ENCODE data around the gene GHITM. TPM values are rescaled to one million over a fixed set of nuclear protein-coding genes. Genes with fewer than 3 reads are reported as not detected.

The GHITM gene
- total and polyA plus RNA-seq, 2 experiments from 2014 or later: 97.1 to 105 TPM

DNA sequence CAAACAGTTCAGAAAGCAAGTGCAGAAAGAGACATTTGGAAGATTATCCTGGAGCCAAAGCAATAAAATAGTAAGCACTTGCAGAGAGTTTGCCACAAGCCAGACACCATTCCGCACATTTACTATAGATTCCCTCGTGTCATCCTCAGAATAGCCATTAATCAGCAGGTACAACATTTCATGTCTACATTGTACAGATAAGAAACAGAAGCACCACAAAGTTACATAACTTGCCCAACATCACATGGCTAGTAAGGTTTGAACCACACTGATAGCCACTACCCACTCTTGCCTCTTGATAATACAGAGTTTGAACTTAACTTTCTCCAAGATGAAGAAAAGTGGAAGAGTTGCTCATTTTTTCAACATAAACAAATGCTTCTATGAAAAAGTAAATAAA lies 40.6 kb upstream of the GHITM start:
- Histone ChIP-seq H3K36me3 (ENCODE audit: insufficient read depth) (no peaks in the 10 kb centered on the region), H3K9me2 (ENCODE audit: insufficient read depth) (no peaks in the 10 kb centered on the region), H3F3A (replicated peaks; ENCODE audit: low read depth) (no peaks in the 10 kb centered on the region), H3K27me3 (ENCODE audit: insufficient read depth) (no peaks in the 10 kb centered on the region), H3K27ac (ENCODE audit: low read depth) (no peak overlapping the region), H4K20me1 (replicated peaks; ENCODE audit: insufficient read depth) (no peaks in the 10 kb centered on the region), H3K4me2 (no peak overlapping the region), H2AFZ (no peak overlapping the region), H3K4me1 (ENCODE audit: insufficient read depth) (no peaks in the 10 kb centered on the region), H3K4me3 (no peak overlapping the region), H3K79me2 (replicated peaks; ENCODE audit: insufficient read depth) (no peaks in the 10 kb centered on the region)
- Mint-ChIP-seq H3K36me3 (ENCODE audit: low read depth) (no peaks in the 10 kb centered on the region), H3K4me3 (no peak overlapping the region), H3K4me1 (no peaks in the 10 kb centered on the region), H3K27ac (no peak overlapping the region), H3K9me3 (no peaks in the 10 kb centered on the region), H3K27me3 (ENCODE audit: insufficient read depth, low read depth, poor library complexity) (peaks cover 4% of the 10 kb centered on the region)
- TF ChIP-seq, protein P1, sequence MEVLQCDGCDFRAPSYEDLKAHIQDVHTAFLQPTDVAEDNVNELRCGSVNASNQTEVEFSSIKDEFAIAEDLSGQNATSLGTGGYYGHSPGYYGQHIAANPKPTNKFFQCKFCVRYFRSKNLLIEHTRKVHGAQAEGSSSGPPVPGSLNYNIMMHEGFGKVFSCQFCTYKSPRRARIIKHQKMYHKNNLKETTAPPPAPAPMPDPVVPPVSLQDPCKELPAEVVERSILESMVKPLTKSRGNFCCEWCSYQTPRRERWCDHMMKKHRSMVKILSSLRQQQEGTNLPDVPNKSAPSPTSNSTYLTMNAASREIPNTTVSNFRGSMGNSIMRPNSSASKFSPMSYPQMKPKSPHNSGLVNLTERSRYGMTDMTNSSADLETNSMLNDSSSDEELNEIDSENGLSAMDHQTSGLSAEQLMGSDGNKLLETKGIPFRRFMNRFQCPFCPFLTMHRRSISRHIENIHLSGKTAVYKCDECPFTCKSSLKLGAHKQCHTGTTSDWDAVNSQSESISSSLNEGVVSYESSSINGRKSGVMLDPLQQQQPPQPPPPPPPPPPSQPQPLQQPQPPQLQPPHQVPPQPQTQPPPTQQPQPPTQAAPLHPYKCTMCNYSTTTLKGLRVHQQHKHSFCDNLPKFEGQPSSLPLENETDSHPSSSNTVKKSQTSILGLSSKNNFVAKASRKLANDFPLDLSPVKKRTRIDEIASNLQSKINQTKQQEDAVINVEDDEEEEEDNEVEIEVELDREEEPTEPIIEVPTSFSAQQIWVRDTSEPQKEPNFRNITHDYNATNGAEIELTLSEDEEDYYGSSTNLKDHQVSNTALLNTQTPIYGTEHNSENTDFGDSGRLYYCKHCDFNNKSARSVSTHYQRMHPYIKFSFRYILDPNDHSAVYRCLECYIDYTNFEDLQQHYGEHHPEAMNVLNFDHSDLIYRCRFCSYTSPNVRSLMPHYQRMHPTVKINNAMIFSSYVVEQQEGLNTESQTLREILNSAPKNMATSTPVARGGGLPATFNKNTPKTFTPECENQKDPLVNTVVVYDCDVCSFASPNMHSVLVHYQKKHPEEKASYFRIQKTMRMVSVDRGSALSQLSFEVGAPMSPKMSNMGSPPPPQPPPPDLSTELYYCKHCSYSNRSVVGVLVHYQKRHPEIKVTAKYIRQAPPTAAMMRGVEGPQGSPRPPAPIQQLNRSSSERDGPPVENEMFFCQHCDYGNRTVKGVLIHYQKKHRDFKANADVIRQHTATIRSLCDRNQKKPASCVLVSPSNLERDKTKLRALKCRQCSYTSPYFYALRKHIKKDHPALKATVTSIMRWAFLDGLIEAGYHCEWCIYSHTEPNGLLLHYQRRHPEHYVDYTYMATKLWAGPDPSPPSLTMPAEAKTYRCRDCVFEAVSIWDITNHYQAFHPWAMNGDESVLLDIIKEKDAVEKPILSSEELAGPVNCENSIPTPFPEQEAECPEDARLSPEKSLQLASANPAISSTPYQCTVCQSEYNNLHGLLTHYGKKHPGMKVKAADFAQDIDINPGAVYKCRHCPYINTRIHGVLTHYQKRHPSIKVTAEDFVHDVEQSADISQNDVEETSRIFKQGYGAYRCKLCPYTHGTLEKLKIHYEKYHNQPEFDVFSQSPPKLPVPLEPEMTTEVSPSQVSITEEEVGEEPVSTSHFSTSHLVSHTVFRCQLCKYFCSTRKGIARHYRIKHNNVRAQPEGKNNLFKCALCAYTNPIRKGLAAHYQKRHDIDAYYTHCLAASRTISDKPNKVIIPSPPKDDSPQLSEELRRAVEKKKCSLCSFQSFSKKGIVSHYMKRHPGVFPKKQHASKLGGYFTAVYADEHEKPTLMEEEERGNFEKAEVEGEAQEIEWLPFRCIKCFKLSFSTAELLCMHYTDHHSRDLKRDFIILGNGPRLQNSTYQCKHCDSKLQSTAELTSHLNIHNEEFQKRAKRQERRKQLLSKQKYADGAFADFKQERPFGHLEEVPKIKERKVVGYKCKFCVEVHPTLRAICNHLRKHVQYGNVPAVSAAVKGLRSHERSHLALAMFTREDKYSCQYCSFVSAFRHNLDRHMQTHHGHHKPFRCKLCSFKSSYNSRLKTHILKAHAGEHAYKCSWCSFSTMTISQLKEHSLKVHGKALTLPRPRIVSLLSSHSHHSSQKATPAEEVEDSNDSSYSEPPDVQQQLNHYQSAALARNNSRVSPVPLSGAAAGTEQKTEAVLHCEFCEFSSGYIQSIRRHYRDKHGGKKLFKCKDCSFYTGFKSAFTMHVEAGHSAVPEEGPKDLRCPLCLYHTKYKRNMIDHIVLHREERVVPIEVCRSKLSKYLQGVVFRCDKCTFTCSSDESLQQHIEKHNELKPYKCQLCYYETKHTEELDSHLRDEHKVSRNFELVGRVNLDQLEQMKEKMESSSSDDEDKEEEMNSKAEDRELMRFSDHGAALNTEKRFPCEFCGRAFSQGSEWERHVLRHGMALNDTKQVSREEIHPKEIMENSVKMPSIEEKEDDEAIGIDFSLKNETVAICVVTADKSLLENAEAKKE (CRISPR knock-in tag; IDR thresholded peaks at IDR 0.05): no peak
- TF ChIP-seq CREB1 (CRISPR knock-in tag; IDR thresholded peaks at IDR 0.05; ENCODE audit: low read depth) (no peak), EZH2 (IDR thresholded peaks at IDR 0.05; ENCODE audit: low read depth, unreplicated experiment) (no peak), ZNF331 (CRISPR knock-in tag; IDR thresholded peaks at IDR 0.05; ENCODE audit: low read depth) (no peak), ZNF114 (CRISPR knock-in tag; IDR thresholded peaks at IDR 0.05) (no peak), EZH2phosphoT487 (IDR thresholded peaks at IDR 0.05; ENCODE audit: unreplicated experiment) (no peak), NANOG (IDR thresholded peaks at IDR 0.05; ENCODE audit: borderline replicate concordance) (no peak), JUNB (IDR thresholded peaks at IDR 0.05; ENCODE audit: unreplicated experiment) (no peak)
- TF ChIP-seq, protein P2, sequence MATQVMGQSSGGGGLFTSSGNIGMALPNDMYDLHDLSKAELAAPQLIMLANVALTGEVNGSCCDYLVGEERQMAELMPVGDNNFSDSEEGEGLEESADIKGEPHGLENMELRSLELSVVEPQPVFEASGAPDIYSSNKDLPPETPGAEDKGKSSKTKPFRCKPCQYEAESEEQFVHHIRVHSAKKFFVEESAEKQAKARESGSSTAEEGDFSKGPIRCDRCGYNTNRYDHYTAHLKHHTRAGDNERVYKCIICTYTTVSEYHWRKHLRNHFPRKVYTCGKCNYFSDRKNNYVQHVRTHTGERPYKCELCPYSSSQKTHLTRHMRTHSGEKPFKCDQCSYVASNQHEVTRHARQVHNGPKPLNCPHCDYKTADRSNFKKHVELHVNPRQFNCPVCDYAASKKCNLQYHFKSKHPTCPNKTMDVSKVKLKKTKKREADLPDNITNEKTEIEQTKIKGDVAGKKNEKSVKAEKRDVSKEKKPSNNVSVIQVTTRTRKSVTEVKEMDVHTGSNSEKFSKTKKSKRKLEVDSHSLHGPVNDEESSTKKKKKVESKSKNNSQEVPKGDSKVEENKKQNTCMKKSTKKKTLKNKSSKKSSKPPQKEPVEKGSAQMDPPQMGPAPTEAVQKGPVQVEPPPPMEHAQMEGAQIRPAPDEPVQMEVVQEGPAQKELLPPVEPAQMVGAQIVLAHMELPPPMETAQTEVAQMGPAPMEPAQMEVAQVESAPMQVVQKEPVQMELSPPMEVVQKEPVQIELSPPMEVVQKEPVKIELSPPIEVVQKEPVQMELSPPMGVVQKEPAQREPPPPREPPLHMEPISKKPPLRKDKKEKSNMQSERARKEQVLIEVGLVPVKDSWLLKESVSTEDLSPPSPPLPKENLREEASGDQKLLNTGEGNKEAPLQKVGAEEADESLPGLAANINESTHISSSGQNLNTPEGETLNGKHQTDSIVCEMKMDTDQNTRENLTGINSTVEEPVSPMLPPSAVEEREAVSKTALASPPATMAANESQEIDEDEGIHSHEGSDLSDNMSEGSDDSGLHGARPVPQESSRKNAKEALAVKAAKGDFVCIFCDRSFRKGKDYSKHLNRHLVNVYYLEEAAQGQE (IDR thresholded peaks at IDR 0.05; ENCODE audit: unreplicated experiment): no peak
- TF ChIP-seq, protein P3, sequence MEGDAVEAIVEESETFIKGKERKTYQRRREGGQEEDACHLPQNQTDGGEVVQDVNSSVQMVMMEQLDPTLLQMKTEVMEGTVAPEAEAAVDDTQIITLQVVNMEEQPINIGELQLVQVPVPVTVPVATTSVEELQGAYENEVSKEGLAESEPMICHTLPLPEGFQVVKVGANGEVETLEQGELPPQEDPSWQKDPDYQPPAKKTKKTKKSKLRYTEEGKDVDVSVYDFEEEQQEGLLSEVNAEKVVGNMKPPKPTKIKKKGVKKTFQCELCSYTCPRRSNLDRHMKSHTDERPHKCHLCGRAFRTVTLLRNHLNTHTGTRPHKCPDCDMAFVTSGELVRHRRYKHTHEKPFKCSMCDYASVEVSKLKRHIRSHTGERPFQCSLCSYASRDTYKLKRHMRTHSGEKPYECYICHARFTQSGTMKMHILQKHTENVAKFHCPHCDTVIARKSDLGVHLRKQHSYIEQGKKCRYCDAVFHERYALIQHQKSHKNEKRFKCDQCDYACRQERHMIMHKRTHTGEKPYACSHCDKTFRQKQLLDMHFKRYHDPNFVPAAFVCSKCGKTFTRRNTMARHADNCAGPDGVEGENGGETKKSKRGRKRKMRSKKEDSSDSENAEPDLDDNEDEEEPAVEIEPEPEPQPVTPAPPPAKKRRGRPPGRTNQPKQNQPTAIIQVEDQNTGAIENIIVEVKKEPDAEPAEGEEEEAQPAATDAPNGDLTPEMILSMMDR (conservative IDR thresholded peaks at IDR 0.05; ENCODE audit: low read depth in 2 of 2): no peak
- ATAC-seq (no peak), DNase-seq (ENCODE audit: low spot score) (no peak)
